ENCODE measurements around the gene RFX2.

DNA sequence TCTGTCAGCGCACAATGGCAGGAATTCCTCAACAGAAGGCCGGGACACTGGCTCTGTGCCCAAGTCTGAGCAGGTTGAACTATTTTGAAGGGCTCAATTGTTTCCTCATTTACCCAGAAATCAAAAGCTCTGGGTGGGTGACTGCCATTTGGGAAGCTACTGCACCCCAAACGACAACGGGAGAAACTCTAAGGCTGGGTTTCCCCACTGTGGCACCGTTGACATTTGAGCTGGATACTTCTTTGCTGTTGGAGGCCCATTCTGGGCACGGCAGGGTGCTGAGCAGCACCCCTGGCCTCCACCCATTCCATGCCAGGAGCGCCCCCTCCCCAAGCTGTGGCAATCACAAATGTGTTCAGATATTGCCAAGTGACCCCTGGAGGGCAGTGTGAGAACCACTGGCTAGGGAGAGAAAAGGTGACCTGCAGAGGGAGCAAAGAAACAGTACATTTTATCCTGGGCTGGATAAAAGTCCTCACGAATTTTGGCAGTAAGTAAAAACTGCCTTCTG, 62.5 kb downstream of the RFX2 start:
- no peak for TF ChIP-seq ELF4 (IDR thresholded peaks at IDR 0.05)
- TF ChIP-seq SP1 (IDR thresholded peaks at IDR 0.05) = no peak
- no peak for TF ChIP-seq ARNT (IDR thresholded peaks at IDR 0.05)
- TF ChIP-seq CTBP1 (IDR thresholded peaks at IDR 0.05; ENCODE audit: borderline replicate concordance) = no peak
- no peak for TF ChIP-seq FOXA1 (IDR thresholded peaks at IDR 0.05)
- no peak for TF ChIP-seq HDGF (IDR thresholded peaks at IDR 0.05; ENCODE audit: borderline replicate concordance)
- TF ChIP-seq SUZ12 (IDR thresholded peaks at IDR 0.05) = no peak
- no peak for TF ChIP-seq TARDBP (IDR thresholded peaks at IDR 0.05)
- no peak for TF ChIP-seq NFRKB (IDR thresholded peaks at IDR 0.05)
- TF ChIP-seq FOXM1 (IDR thresholded peaks at IDR 0.05; ENCODE audit: borderline replicate concordance) = no peak
- TF ChIP-seq ZNF384 (IDR thresholded peaks at IDR 0.05) = no peak
- TF ChIP-seq, protein P1, sequence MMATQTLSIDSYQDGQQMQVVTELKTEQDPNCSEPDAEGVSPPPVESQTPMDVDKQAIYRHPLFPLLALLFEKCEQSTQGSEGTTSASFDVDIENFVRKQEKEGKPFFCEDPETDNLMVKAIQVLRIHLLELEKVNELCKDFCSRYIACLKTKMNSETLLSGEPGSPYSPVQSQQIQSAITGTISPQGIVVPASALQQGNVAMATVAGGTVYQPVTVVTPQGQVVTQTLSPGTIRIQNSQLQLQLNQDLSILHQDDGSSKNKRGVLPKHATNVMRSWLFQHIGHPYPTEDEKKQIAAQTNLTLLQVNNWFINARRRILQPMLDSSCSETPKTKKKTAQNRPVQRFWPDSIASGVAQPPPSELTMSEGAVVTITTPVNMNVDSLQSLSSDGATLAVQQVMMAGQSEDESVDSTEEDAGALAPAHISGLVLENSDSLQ (IDR thresholded peaks at IDR 0.05) = no peak
- no peak for TF ChIP-seq FOXK2 (IDR thresholded peaks at IDR 0.05)
